ENCODE measurements around the gene ABCA7. TPM values are rescaled to one million over a fixed set of nuclear protein-coding genes. Genes with fewer than 3 reads are reported as not detected.

The ABCA7 gene
- total RNA-seq, 3 donors from 2014 or later, result 8.0 to 31.8 (median 26.5) TPM

DNA sequence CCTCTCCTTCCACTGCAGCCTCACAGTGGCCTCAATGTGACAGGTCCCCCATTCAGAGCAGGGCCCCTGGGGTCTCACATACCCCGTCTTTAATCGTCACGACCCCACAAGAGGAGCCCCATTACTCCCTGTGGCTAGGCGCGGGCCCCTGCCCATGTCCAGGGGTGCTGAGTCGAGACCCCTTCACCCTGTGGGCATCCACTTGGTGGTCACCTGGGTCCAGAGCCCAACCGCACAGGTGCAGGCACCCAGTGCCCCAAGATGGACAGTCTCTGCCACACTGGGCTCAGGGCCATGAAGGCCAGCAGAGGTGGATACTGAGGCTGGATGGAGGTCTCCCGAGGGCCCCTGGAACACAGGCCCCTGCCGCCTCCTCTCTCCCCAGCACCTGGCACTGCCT, 22.0 kb upstream of the ABCA7 start:
- DNase-seq (ENCODE audit: low spot score in 2 of 2), result no peak
- H3K36me3 ChIP-seq, result no peaks in the 10 kb centered on the region
- no peak for TF ChIP-seq POLR2AphosphoS5 (IDR thresholded peaks at IDR 0.05)
- no peak for TF ChIP-seq POLR2A (IDR thresholded peaks at IDR 0.05)
- TF ChIP-seq, protein P1, sequence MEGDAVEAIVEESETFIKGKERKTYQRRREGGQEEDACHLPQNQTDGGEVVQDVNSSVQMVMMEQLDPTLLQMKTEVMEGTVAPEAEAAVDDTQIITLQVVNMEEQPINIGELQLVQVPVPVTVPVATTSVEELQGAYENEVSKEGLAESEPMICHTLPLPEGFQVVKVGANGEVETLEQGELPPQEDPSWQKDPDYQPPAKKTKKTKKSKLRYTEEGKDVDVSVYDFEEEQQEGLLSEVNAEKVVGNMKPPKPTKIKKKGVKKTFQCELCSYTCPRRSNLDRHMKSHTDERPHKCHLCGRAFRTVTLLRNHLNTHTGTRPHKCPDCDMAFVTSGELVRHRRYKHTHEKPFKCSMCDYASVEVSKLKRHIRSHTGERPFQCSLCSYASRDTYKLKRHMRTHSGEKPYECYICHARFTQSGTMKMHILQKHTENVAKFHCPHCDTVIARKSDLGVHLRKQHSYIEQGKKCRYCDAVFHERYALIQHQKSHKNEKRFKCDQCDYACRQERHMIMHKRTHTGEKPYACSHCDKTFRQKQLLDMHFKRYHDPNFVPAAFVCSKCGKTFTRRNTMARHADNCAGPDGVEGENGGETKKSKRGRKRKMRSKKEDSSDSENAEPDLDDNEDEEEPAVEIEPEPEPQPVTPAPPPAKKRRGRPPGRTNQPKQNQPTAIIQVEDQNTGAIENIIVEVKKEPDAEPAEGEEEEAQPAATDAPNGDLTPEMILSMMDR (IDR thresholded peaks at IDR 0.05), result no peak
- no peaks in the 10 kb centered on the region for H3K27me3 ChIP-seq
- intact Hi-C loops (cut with DNase I; ENCODE audit: low total_unique reads), result loop anchor here (10.0 kb wide), 1 partner anchor 207 kb away; no protein-coding TSS in a partner anchor
- H3K27ac ChIP-seq, result peak overlapping the region in 1 of 2 donors; percentile 77
- H3K9me3 ChIP-seq, result no peaks in the 10 kb centered on the region
- peaks cover 16 to 46% of the 10 kb centered on the region in 2 donors for H3K4me1 ChIP-seq
- H3K4me3 ChIP-seq, result peak overlapping the region in 1 of 3 donors; percentile 58

DNA sequence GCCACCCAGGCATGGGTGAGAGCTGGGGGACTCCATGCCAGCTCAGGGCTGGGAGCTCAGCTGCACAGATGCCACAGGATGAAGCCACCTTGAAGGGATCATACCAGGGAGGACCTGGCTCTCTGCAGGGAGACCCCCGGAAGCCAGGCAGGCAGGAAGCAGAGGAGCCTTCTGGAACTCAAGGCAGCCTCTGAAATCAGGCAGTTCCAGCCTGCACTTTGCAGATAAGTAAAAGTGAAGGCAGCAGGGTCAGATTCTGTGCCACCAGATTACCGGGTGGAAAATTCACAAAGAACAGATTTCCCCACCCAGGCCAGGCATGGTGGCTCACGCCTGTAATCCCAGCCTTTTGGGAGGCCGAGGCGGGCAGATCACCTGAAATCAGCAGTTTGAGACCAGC, 21.5 kb upstream of the ABCA7 start:
- Histone ChIP-seq H3K9me3 (no peaks in the 10 kb centered on the region), H3K27me3 (no peaks in the 10 kb centered on the region), H3K4me3 (peak overlapping the region in 1 of 3 donors; percentile 58), H3K27ac (no peak overlapping the region), H3K36me3 (no peaks in the 10 kb centered on the region), H3K4me1 (peaks cover 16 to 46% of the 10 kb centered on the region in 2 donors)
- TF ChIP-seq POLR2A (IDR thresholded peaks at IDR 0.05), result no peak
- TF ChIP-seq POLR2AphosphoS5 (IDR thresholded peaks at IDR 0.05), result no peak
- TF ChIP-seq, protein P1 (IDR thresholded peaks at IDR 0.05), result no peak
- intact Hi-C loops (cut with DNase I; ENCODE audit: low total_unique reads), result loop anchor here (10.0 kb wide), 1 partner anchor 206 kb away; no protein-coding TSS in a partner anchor
- DNase-seq (ENCODE audit: low spot score in 2 of 2), result no peak

DNA sequence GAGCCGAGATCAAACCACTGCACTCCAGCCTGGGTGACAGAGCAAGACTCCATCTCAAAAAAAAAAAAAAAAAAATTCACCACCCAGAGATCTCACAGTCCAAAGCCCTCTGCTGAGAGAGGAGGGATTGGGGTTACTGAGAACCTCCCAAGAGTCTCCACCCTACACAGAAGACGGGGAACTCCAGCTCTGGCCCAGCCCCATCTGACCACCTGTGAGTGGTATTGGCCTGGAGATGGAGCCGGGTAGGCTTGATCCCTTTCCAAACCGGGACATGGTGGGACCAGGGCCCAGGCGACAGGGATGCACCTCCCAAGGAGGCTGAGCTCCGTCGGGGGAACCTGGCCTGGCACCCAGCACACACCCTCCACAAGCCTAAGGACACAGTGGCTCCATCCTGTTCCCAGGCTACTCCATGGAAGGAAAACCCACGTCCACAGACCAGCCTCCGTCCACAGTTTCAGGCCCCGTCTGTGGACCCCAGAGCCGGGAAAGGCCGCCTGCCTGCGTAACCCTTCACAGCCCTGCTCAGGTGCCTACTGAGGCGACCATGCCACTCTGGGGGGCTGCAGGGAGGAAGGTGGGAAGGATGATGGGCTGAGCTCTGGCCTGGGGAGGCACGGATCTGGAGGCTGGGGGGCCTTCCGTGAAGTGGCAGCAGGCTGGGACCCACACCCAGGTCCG, 20.8 kb upstream of the ABCA7 start:
- DNase-seq (ENCODE audit: low spot score in 2 of 2), result no peak
- intact Hi-C loops (cut with DNase I; ENCODE audit: low total_unique reads), result loop anchor here (10.0 kb wide), 1 partner anchor 206 kb away; no protein-coding TSS in a partner anchor

DNA sequence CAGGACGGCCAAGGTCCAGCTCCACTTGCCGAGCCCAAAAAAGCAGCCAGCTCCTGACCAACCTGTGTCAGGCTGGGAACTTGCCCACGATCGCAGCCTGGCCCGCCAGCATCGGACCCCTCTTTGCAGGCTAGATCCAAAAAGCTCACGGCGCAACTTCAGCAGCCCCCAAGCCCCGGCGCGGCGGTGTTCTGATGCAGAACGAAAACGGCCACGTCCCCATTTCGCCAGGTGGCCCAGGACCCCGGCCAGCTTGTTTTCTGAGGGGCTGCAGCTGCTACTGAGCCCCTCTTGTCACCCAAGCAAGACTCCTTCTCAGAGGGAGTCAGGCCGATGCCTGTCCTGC, 20.3 kb upstream of the ABCA7 start:
- Histone ChIP-seq H3K27ac (peak overlapping the region; percentile 96), H3K27me3 (no peaks in the 10 kb centered on the region), H3K4me3 (peak overlapping the region; percentile 92 to 97 (median 93)), H3K4me1 (peaks cover 16 to 46% of the 10 kb centered on the region in 2 donors), H3K9me3 (no peaks in the 10 kb centered on the region), H3K36me3 (no peaks in the 10 kb centered on the region)
- no peak for DNase-seq (ENCODE audit: low spot score in 2 of 2)
- TF ChIP-seq, protein P1 (IDR thresholded peaks at IDR 0.05), result no peak
- TF ChIP-seq POLR2AphosphoS5 (IDR thresholded peaks at IDR 0.05) (no peak), POLR2A (IDR thresholded peaks at IDR 0.05) (no peak)
- intact Hi-C loops (cut with DNase I; ENCODE audit: low total_unique reads), result loop anchor here (10.0 kb wide), 1 partner anchor 205 kb away; no protein-coding TSS in a partner anchor

More for the DNA sequence above, 20.8 kb upstream of the ABCA7 start:
- Histone ChIP-seq H3K9me3 (no peaks in the 10 kb centered on the region), H3K27me3 (no peaks in the 10 kb centered on the region), H3K4me1 (peaks cover 16 to 46% of the 10 kb centered on the region in 2 donors), H3K36me3 (no peaks in the 10 kb centered on the region), H3K4me3 (peak overlapping the region; percentile 92 to 97 (median 93)), H3K27ac (no peak overlapping the region)
- TF ChIP-seq POLR2A (IDR thresholded peaks at IDR 0.05), result no peak
- no peak for TF ChIP-seq POLR2AphosphoS5 (IDR thresholded peaks at IDR 0.05)

DNA sequence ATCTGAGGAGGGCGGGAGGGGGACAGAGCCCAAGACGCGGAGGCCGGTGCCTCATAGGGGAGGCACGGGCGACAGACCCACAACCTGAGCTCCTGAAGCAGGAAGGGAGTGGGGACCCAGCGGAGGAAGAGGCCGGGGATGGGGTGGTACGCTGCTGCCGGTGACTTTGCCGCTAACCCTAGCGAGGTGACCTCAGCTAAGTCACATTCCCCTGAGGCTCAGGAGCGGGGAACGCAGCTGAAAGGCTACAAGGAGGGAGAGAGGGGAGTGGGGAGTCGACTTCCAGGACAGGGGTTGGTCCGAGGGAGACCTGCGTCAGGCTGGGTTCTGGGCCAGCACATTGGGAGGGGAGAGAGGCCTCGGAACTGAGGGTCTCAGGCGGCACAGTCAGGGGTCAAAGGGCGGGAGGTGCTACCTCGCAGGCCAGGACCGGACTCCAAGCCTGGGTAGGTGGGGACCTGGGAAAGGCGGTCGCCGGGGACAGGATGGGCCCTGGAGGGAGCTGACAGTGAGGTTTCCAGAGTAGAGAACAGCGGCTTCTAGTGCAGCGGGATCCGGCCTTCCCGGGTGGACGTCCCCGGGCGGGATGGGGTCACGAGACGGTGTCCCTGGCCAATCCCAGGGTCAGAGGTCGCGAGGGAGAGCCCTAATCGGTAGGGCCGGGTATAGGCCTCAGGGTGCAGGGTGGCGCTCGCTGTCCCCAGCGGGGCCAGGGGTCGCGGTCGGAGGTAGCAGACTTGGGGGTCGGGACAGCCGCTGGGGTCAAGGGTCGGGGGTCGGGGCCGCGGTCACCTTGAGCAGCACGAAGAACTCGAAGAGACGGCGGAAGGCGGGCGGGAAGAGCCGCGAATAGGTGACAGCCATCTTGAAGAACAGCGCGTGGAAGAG, 19.7 kb upstream of the ABCA7 start:
- no peak for DNase-seq (ENCODE audit: low spot score in 2 of 2)
- peak overlapping the region; percentile 92 to 97 (median 93) for H3K4me3 ChIP-seq
- H3K36me3 ChIP-seq, result no peaks in the 10 kb centered on the region
- intact Hi-C loops (cut with DNase I; ENCODE audit: low total_unique reads), result loop anchor here (10.0 kb wide), 1 partner anchor 205 kb away; no protein-coding TSS in a partner anchor
- no peaks in the 10 kb centered on the region for H3K9me3 ChIP-seq
- no peaks in the 10 kb centered on the region for H3K27me3 ChIP-seq
- TF ChIP-seq, protein P1 (IDR thresholded peaks at IDR 0.05), result no peak
- no peak for TF ChIP-seq POLR2A (IDR thresholded peaks at IDR 0.05)
- no peak for TF ChIP-seq POLR2AphosphoS5 (IDR thresholded peaks at IDR 0.05)
- H3K27ac ChIP-seq, result peak overlapping the region; percentile 96
- peaks cover 16 to 46% of the 10 kb centered on the region in 2 donors for H3K4me1 ChIP-seq
